K562 (cell line): ENCODE measurements around the gene ATF4. TPM values are rescaled to one million over a fixed set of nuclear protein-coding genes. Genes with fewer than 3 reads are reported as not detected.

Experiments used
- ADNP ChIP-seq: fragments of 200-800 bp; sonication (Bioruptor generic); IDR thresholded peaks from 2 replicates; pipeline ENCODE4 v1.6.1; 2016; ENCODE audit warnings: missing genetic modification characterization, missing compliant biosample characterization
- ASH1L ChIP-seq: fragments of 450-650 bp; IDR thresholded peaks from 2 replicates; pipeline ENCODE4 v1.6.1; 2018; ENCODE audit warnings: borderline replicate concordance, mild to moderate bottlenecking, low read depth; ENCODE audit not compliant: partially characterized antibody
- BDP1 ChIP-seq: IDR thresholded peaks from 3 replicates; pipeline ENCODE4 v1.6.1; 2011; ENCODE audit not compliant: insufficient read length, insufficient read depth
- HMBOX1 ChIP-seq: sonication (generic); IDR thresholded peaks from 2 replicates; pipeline ENCODE4 v1.6.1; 2016
- MEF2D ChIP-seq: conservative IDR thresholded peaks from 2 replicates; pipeline ENCODE4 v1.6.1; 2016; ENCODE audit warnings: low read depth, missing genetic modification characterization, missing compliant biosample characterization
- OTX1 ChIP-seq: fragments of 450-650 bp; formaldehyde crosslinking; IDR thresholded peaks from 2 replicates; pipeline ENCODE4 v1.4.0; 2022; ENCODE audit warnings: mild to moderate bottlenecking
- PTTG1 ChIP-seq: fragments of 450-650 bp; IDR thresholded peaks from 2 replicates; pipeline ENCODE4 v1.6.1; 2016; ENCODE audit warnings: low read depth, mild to moderate bottlenecking, missing genetic modification characterization, missing compliant biosample characterization
- SRSF3 ChIP-seq: fragments of 200-400 bp; formaldehyde crosslinking; IDR thresholded peaks from 2 replicates; pipeline ENCODE4 v1.6.1; 2016; ENCODE audit warnings: mild to moderate bottlenecking, low read length, moderate library complexity; ENCODE audit not compliant: insufficient read depth
- TRIM24 ChIP-seq, 2 experiments: fragments of 450-650 bp; IDR thresholded peaks; 2 replicates each; pipeline ENCODE4 v1.6.1; 2016
- XRCC4 ChIP-seq: IDR thresholded peaks from one replicate; pipeline ENCODE4 v1.6.1; 2011; ENCODE audit not compliant: insufficient read depth, insufficient read length; ENCODE audit errors: extremely low read depth
- ZBTB26 ChIP-seq: fragments of 450-650 bp; formaldehyde crosslinking; IDR thresholded peaks from 2 replicates; pipeline ENCODE4 v1.4.0; 2022; ENCODE audit warnings: missing genetic modification characterization
- ZNF263 ChIP-seq: sonication (generic); formaldehyde crosslinking; IDR thresholded peaks from 2 replicates; pipeline ENCODE4 v1.8.0; 2022; ENCODE audit warnings: mild to moderate bottlenecking, missing genetic modification reagents, borderline replicate concordance
- ZNF311 ChIP-seq: fragments of 250-450 bp; sonication (Bioruptor Pico); IDR thresholded peaks from 2 replicates; pipeline ENCODE4 v1.4.0; 2020; ENCODE audit warnings: mild to moderate bottlenecking, moderate library complexity
- ZNF780A ChIP-seq: fragments of 250-450 bp; sonication (Bioruptor Pico); IDR thresholded peaks from 2 replicates; pipeline ENCODE4 v1.5.0; 2021; ENCODE audit warnings: mild to moderate bottlenecking
- polyA plus RNA-seq, 8 experiments: library from polyadenylated mRNA; depleted of rRNA in 4 of 8; stranded (reverse) in 5 of 8; unstranded in 3 of 8; fragments of >200 nt; fragmentation: Nextera tagmentation in 2 of 8; fragmentation: Illumina TruSeq in 1 of 8; extraction: Ambion mirVana in 2 of 8; extraction: Trizol in 1 of 8; gene quantifications; 2 replicates each; pipeline versions ENCODE4 v1.2.1 to v1.2.3, GENCODE V29; 2011 to 2014; ENCODE audit warnings: inconsistent platforms in 1 of 8, missing spikeins in 1 of 8
- total RNA-seq, 7 experiments: library from RNA; depleted of rRNA in 6 of 7; stranded (reverse); fragments of >200 nt in 6 of 7; fragmentation: Illumina TruSeq in 2 of 7; extraction: Trizol in 2 of 7; gene quantifications; 2 replicates each; pipeline versions ENCODE4 v1.2.1 to v1.2.3, GENCODE V29; 2011 to 2021; ENCODE audit warnings: low replicate concordance in 1 of 7

The ATF4 gene
- total and polyA plus RNA-seq, 9 of the 15 experiments (the other 6 are each of a cell fraction or from before 2014, with no cell fraction given): 93.1 to 723 (median 355) TPM

- TF ChIP-seq ZBTB26 (CRISPR knock-in tag) (no peak), ZNF780A (no peak), ASH1L (no peak), XRCC4 (no peak), ZNF263 (CRISPR knock-in tag) (no peak), PTTG1 (tag) (no peak), TRIM24 (IDR thresholded peaks at IDR 0.05) (no peak), ZNF311 (no peak), ADNP (tag) (peak; percentile 77), BDP1 (no peak), MEF2D (tag) (no peak), OTX1 (CRISPR knock-in tag) (no peak), HMBOX1 (no peak), SRSF3 (no peak)
- TF ChIP-seq, all 486 proteins: peak for 5
Observed at GRCh38 chr22:39569066-39569465, 48.7 kb downstream of the ATF4 start (continued).
